KG1 (cell line): ENCODE measurements around the gene OR2L8.
A peak's percentile ranks its signal among the peaks of the same experiment; 100 is the strongest.

Experiments used
- DNase-seq: peaks from one replicate; lab custom pipeline; 2025; lab: John Stamatoyannopoulos, UW

Gene OR2L8

GRCh38 chr1:247948558-247948957, at the start of gene OR2L8:
Gene OR2L8 (plus strand): TSS chr1:247948858. CDS start chr1:247948858, 0 bp downstream.
- DNase-seq, result no peak

- no peak for DNase-seq
Measured at GRCh38 chr1:247904122-247904521, 44.5 kb upstream of the OR2L8 start.

- no peak for DNase-seq
Measured at GRCh38 chr1:247905181-247905580, 43.5 kb upstream of the OR2L8 start.

- no peak for DNase-seq
Measured at GRCh38 chr1:247905910-247906503, 42.7 kb upstream of the OR2L8 start.

GRCh38 chr1:247906504-247907047, 42.1 kb upstream of the OR2L8 start:
- peak; percentile 60 for DNase-seq

- DNase-seq, result no peak
Measured at GRCh38 chr1:247908766-247909165, 39.9 kb upstream of the OR2L8 start.

- DNase-seq, result no peak
Measured at GRCh38 chr1:247913786-247914185, 34.9 kb upstream of the OR2L8 start.

GRCh38 chr1:247914941-247915662, 33.6 kb upstream of the OR2L8 start:
- no peak for DNase-seq

GRCh38 chr1:247919952-247920351, 28.7 kb upstream of the OR2L8 start, which contains the start of gene OR2T8:
Gene OR2T8 (plus strand): TSS chr1:247920252. CDS start chr1:247921018, 766 bp downstream.
- DNase-seq, result no peak

GRCh38 chr1:247923941-247924340, 24.7 kb upstream of the OR2L8 start:
- no peak for DNase-seq

GRCh38 chr1:247924868-247925267, 23.8 kb upstream of the OR2L8 start, which contains the start of gene OR2AJ1:
Gene OR2AJ1 (plus strand): TSS chr1:247924889. CDS start chr1:247933769, 8,880 bp downstream.
- DNase-seq, result no peak

- no peak for DNase-seq
Measured at GRCh38 chr1:247933989-247934388, 14.7 kb upstream of the OR2L8 start.

- no peak for DNase-seq
Measured at GRCh38 chr1:247935781-247936180, 12.9 kb upstream of the OR2L8 start.

- DNase-seq, result no peak
Measured at GRCh38 chr1:247936415-247936814, 12.2 kb upstream of the OR2L8 start.

- peak; percentile 81 for DNase-seq
Measured at GRCh38 chr1:247936965-247937734, 11.5 kb upstream of the OR2L8 start.

- no peak for DNase-seq
Measured at GRCh38 chr1:247942624-247943023, 6.0 kb upstream of the OR2L8 start.

- DNase-seq, result no peak
Measured at GRCh38 chr1:247953408-247953807, 4.8 kb downstream of the OR2L8 start.

GRCh38 chr1:247961791-247962190, 13.1 kb downstream of the OR2L8 start:
- no peak for DNase-seq

- DNase-seq, result no peak
Measured at GRCh38 chr1:247962911-247963588, 14.4 kb downstream of the OR2L8 start.

- no peak for DNase-seq
Measured at GRCh38 chr1:247964933-247965332, 16.3 kb downstream of the OR2L8 start, which contains the start of gene OR2AK2. Gene OR2AK2 (plus strand): TSS chr1:247965233. CDS start chr1:247965377, 144 bp downstream.

- DNase-seq, result no peak
Measured at GRCh38 chr1:247966532-247967204, 18.0 kb downstream of the OR2L8 start.
